Caco-2 (cell line): ENCODE measurements around the gene KLK4. TPM values are rescaled to one million over a fixed set of nuclear protein-coding genes. Genes with fewer than 3 reads are reported as not detected.
A peak's percentile ranks its signal among the peaks of the same experiment; 100 is the strongest.

ENCODE experiments used
- BruUV-seq: library from RNA; stranded (reverse); fragments of 400-500 nt; replicated peaks from 2 replicates; lab custom pipeline; 2021; lab: Mats Ljungman, UMichigan
- CTCF ChIA-PET: fragments of 300-600 bp; sonication (Branson Sonifier 250); formaldehyde crosslinking; loops from one replicate; lab custom pipeline; 2022; ENCODE audit warnings: antibody characterized with exemption; lab: Charles Lee
- POLR2A ChIA-PET: fragments of 300-600 bp; sonication (Branson Sonifier 250); formaldehyde crosslinking; loops from one replicate; lab custom pipeline; 2022; ENCODE audit warnings: antibody characterized with exemption; lab: Charles Lee
- DNase-seq, 2 experiments: peaks; one replicate each; pipeline versions ENCODE4 v3.0.0 to v3.0.0-alpha.2; 2020 to 2022
- H3K27me3 ChIP-seq: replicated peaks from 2 replicates; pipeline ENCODE4 v1.6.0; 2011; ENCODE audit warnings: low read length; ENCODE audit not compliant: control insufficient read depth, insufficient read depth
- H3K36me3 ChIP-seq: 2 replicates; pipeline ENCODE4 v1.5.1; 2011; ENCODE audit warnings: low read length; ENCODE audit not compliant: control insufficient read depth, insufficient read depth
- H3K4me1 ChIP-seq: fragments of 250-450 bp; sonication (Bioruptor Pico); 2 replicates; pipeline ENCODE4 v1.5.1; 2020; ENCODE audit warnings: mild to moderate bottlenecking
- H3K4me3 ChIP-seq: 2 replicates; pipeline ENCODE4 v1.5.1; 2011; ENCODE audit warnings: low read depth, mild to moderate bottlenecking, control low read depth, low read length
- H3K9me3 ChIP-seq: fragments of 250-450 bp; sonication (Bioruptor Pico); 2 replicates; pipeline ENCODE4 v1.5.1; 2020; ENCODE audit warnings: mild to moderate bottlenecking, moderate library complexity
- H3K27ac Mint-ChIP-seq: one replicate; pipeline ENCODE4 v1.8.0; 2022; ENCODE audit warnings: mixed read lengths; ENCODE audit not compliant: unreplicated experiment
- H3K27me3 Mint-ChIP-seq: one replicate; pipeline ENCODE4 v1.8.0; 2022; ENCODE audit warnings: mixed read lengths; ENCODE audit not compliant: insufficient read depth, unreplicated experiment
- H3K36me3 Mint-ChIP-seq: one replicate; pipeline ENCODE4 v1.8.0; 2022; ENCODE audit warnings: mild to moderate bottlenecking, mixed read lengths; ENCODE audit not compliant: insufficient read depth, unreplicated experiment
- H3K4me1 Mint-ChIP-seq: one replicate; pipeline ENCODE4 v1.8.0; 2022; ENCODE audit warnings: low read depth, mixed read lengths; ENCODE audit not compliant: unreplicated experiment
- H3K4me3 Mint-ChIP-seq: one replicate; pipeline ENCODE4 v1.8.0; 2022; ENCODE audit warnings: mild to moderate bottlenecking, moderate library complexity, mixed read lengths; ENCODE audit not compliant: unreplicated experiment
- H3K9me3 Mint-ChIP-seq: one replicate; pipeline ENCODE4 v1.8.0; 2022; ENCODE audit warnings: mixed read lengths; ENCODE audit not compliant: unreplicated experiment
- CTCF ChIP-seq, 2 experiments: fragments of 200-600 bp in 1 of 2; IDR thresholded peaks; 1 replicate in 1 of 2; 2 replicates in 1 of 2; pipeline versions ENCODE4 v1.5.1 to v1.8.0; 2011 to 2022; ENCODE audit warnings: antibody characterized with exemption in 1 of 2, control low read depth in 1 of 2, inconsistent platforms in 1 of 2, low read depth in 1 of 2, low read length in 1 of 2, mild to moderate bottlenecking in 1 of 2, moderate library complexity in 1 of 2; ENCODE audit not compliant: insufficient read depth in 1 of 2, severe bottlenecking in 1 of 2, unreplicated experiment in 1 of 2
- intact Hi-C: fragments of 100-400 bp; cut with micrococcal nuclease; formaldehyde crosslinking; loops from one replicate; pipeline ENCODE4 v1.10.0; 2022; ENCODE audit not compliant: unreplicated experiment
- total RNA-seq: library from RNA; stranded (reverse); gene quantifications from 2 replicates; pipeline ENCODE4 v1.2.3, GENCODE V29; 2022

The KLK4 gene
- total RNA-seq, 1 experiment from 2014 or later = not detected

GRCh38 chr19:50912102-50912599 is 956 bp upstream of the KLK4 start:
- H3K4me1 ChIP-seq = no peaks in the 10 kb centered on the region
- intact Hi-C loops = no loop called here
- CTCF ChIA-PET = no interaction called here
- H3K27me3 ChIP-seq = no peaks in the 10 kb centered on the region
- peaks cover 13% of the 10 kb centered on the region for H3K27me3 Mint-ChIP-seq
- BruUV-seq = no TSS peak
- H3K4me3 ChIP-seq = no peak overlapping the region
- no peaks in the 10 kb centered on the region for H3K4me1 Mint-ChIP-seq
- H3K27ac Mint-ChIP-seq = no peak overlapping the region
- no peaks in the 10 kb centered on the region for H3K9me3 Mint-ChIP-seq
- no peak overlapping the region for H3K4me3 Mint-ChIP-seq
- no peaks in the 10 kb centered on the region for H3K9me3 ChIP-seq
- no peak for DNase-seq
- POLR2A ChIA-PET = interaction anchor here (0.7 kb wide), 1 partner anchor 206 kb away, joined by 22 read pairs; no protein-coding TSS in a partner anchor
- TF ChIP-seq CTCF (IDR thresholded peaks at IDR 0.05; ENCODE audit: insufficient read depth in 1 of 2, low read depth in 1 of 2, low read length in 1 of 2, severe bottlenecking in 1 of 2, unreplicated experiment in 1 of 2) = no peak
- H3K36me3 ChIP-seq = no peaks in the 10 kb centered on the region
- H3K36me3 Mint-ChIP-seq = no peaks in the 10 kb centered on the region

- ChIA-PET CTCF (no interaction called here), POLR2A (no interaction called here)
- Mint-ChIP-seq H3K27me3 (peaks cover 12% of the 10 kb centered on the region), H3K4me3 (no peak overlapping the region), H3K4me1 (no peaks in the 10 kb centered on the region), H3K9me3 (no peaks in the 10 kb centered on the region), H3K27ac (no peak overlapping the region), H3K36me3 (no peaks in the 10 kb centered on the region)
- no peak for TF ChIP-seq CTCF (IDR thresholded peaks at IDR 0.05; ENCODE audit: insufficient read depth in 1 of 2, low read depth in 1 of 2, low read length in 1 of 2, severe bottlenecking in 1 of 2, unreplicated experiment in 1 of 2)
- BruUV-seq = no TSS peak
- intact Hi-C loops = no loop called here
- no peak for DNase-seq
- H3K4me1 ChIP-seq = no peaks in the 10 kb centered on the region
- no peaks in the 10 kb centered on the region for H3K36me3 ChIP-seq
- H3K9me3 ChIP-seq = no peaks in the 10 kb centered on the region
- no peak overlapping the region for H3K4me3 ChIP-seq
- H3K27me3 ChIP-seq = no peaks in the 10 kb centered on the region
Observed at GRCh38 chr19:50910722-50911121, 473 bp downstream of the KLK4 start.

GRCh38 chr19:50909240-50910070 is 1.7 kb downstream of the KLK4 start:
- Histone ChIP-seq H3K36me3 (no peaks in the 10 kb centered on the region), H3K27me3 (no peaks in the 10 kb centered on the region), H3K4me1 (no peaks in the 10 kb centered on the region), H3K4me3 (no peak overlapping the region), H3K9me3 (no peaks in the 10 kb centered on the region)
- intact Hi-C loops = no loop called here
- Mint-ChIP-seq H3K9me3 (no peaks in the 10 kb centered on the region), H3K27me3 (peaks cover 12% of the 10 kb centered on the region), H3K4me3 (no peak overlapping the region), H3K4me1 (no peaks in the 10 kb centered on the region), H3K36me3 (no peaks in the 10 kb centered on the region), H3K27ac (no peak overlapping the region)
- TF ChIP-seq CTCF (IDR thresholded peaks at IDR 0.05; ENCODE audit: insufficient read depth in 1 of 2, low read depth in 1 of 2, low read length in 1 of 2, severe bottlenecking in 1 of 2, unreplicated experiment in 1 of 2) = no peak
- BruUV-seq = no TSS peak
- peak; percentile 42 to 81 for DNase-seq
- ChIA-PET CTCF (no interaction called here), POLR2A (no interaction called here)
